ENCODE data around the gene EIF4E2.

Gene EIF4E2

DNA sequence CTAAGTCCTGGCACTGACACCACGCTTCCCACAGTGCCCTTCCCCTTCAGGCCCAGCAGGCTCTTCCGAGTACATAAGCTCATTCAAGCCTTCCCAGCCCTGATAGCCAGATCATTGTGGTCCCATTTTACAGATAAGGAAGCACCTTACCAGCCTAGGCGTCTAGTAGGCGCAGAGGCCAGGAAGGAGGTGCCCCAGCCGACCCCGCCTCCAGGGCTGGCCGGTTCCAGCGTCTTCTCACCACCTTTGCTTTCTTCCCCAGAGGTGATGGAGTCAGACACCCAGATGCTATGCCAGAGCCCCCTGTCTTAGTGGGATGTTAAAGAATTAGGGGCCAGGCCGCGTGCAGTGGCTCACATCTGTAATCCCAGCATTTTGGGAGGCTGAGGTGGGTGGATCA lies 54.0 kb downstream of the EIF4E2 start:
- no peak for FAIRE-seq

DNA sequence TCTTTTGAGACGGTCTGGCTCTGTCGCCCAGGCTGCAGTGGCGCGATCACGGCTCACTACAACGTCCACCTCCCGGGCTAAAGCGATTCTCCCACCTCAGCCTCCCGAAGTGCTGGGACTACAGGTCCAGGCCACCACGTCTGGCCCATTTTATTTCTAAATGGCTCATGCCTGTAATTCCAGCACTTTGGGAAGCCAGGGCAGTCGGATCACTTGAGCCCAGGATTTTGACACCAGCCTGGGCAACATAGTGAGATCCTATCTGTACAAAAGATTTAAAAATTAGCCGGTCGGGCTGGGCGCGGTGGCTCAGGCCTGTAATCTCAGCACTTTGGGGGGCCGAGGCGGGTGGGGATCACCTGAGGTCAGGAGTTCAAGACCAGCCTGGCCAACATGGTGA lies 56.5 kb downstream of the EIF4E2 start:
- no peak for FAIRE-seq

DNA sequence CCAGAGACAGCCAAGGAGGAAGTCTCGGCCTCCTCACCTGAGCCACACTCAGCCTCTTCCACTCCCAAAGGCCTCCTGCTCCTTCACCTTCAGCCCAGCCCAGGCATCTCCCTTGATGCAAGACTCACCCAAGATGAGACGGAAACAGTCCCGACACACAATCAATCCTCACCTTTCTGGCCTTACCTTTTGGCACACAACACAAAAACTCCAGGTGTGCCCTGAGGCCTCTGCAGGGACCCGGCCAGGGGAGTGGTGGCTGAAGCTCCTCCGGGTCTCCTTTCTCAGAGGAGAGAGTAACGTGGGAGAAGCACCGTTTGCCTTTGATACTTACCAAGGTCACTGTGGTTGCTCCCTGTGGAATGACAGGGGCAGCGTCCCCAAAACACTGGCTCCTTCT lies 59.1 kb downstream of the EIF4E2 start:
- FAIRE-seq = no peak

DNA sequence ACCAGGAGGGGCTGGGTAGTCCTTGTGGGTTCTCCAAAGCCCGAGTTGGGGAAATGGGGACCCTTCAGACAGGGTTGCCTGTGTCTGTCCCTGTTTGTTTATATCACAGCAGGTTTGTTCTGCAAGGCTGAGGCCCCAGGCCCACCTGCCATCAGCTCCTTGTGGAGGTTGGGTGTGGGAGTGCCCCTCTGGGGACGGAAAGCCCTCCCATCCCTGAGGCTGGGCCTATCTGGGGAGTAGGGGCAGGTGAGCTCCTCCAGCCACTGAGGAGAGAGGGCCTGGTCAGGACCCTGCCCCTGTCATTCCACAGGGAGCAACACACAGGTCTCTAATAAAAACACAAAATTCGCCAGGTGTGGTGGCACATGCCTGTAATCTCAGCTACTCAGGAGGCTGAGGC lies 59.6 kb downstream of the EIF4E2 start:
- no peak for FAIRE-seq

DNA sequence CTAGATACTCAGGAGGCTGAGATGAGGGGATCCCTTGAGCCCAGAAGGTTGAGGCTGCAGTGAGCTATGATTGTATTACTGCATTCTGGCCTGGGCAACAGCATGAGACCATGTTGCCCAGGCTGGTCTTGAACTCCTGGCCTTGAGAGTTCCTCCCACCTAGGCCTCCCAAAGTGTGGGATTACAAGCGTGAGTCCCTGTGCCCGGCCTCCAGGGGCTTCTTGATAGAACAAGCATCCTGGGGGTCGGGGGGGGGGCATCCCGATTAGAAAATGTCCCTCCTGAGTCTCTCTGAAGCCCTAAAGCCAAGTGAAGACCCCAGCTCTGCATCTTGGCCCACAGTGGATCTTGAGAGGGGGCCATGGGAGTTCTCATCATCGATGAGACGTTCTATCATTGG lies 60.6 kb downstream of the EIF4E2 start:
- no peak for FAIRE-seq

DNA sequence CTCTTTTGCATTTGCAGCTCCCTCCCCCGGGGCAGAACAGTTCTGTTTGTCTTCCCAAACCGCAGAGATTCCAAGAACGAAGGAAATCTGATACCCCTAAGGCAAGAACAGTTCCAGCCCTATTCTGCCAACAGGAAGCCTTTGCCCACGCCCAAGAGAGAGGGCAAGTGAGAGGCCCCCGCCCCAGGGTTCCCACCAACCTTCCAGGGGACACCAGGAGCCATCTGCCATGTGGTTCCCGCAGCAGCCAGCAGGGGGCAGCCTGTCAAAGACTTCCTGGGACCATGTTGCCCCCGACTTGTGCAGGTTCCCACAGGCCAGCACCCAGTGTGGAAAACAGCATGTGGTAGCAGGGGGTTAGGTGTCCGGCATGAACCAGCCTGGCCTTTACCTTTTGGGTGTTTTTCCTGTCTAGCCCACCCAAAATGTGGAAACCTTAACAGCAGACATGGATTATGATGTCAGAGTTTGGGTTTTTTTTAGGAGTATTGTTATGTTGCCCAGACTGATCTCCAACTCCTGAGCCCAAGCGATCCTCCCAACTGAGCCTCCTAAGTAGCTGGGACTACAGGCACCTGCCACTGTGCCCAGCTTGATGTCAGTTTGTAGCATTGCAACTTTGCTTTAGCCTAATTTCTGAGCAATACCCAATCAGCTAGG lies 61.2 kb downstream of the EIF4E2 start:
- FAIRE-seq = no peak

DNA sequence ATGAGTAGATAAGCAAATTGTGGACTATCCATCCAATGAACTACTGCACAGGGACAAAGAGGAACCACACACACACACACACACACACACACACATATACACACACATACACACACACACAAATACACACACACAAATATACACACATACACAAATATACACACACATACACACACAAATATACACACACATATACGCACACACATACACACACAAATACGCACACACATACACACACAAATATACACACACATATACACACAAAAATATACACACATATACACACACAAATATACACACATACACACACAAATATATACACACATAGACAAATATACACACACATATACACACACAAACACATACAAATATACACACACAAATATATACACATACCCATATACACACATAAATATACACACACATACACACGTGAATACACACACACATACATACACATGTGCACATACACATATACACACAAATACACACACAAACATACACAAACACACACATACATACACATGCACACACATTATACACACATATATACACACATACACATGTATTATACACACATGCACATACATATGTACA lies 63.1 kb downstream of the EIF4E2 start:
- FAIRE-seq = no peak

DNA sequence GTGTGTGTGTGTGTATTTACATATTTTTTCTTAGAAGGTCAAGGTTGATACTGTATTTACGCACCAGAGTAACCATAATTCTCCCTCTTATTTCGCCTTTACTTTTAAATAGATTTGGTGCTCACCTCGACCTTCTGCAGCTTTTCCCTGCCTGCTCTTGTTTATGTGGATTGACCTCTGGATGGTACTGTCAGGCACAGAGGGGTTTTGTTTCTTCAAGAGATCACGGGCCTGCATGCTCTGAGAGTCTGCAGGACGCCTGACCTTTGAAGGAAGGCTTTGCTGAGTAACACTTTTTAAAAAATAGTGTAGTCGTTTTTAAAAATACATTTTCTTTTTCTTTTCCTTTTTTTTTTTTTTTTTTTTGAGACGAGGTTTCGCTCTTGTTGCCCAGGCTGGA lies 64.8 kb downstream of the EIF4E2 start:
- no peak for FAIRE-seq
